WTC11 (cell line): ENCODE results near the gene SLC2A5. TPM values are rescaled to one million over a fixed set of nuclear protein-coding genes. Genes with fewer than 3 reads are reported as not detected.

Experiments used
- ATAC-seq: fragments of 200-7000 bp; cut with Tn5 transposase; 2 replicates; pipeline ENCODE4 v1.10.0; 2021; ENCODE audit warnings: mild to moderate bottlenecking, moderate library complexity
- CTCF ChIA-PET: fragments of 300-600 bp; sonication (Branson Sonifier 250); formaldehyde crosslinking; loops from one replicate; lab custom pipeline; 2021; ENCODE audit warnings: antibody characterized with exemption; lab: Charles Lee
- POLR2A ChIA-PET: fragments of 350-600 bp; sonication (Branson Sonifier 250); formaldehyde crosslinking; loops from one replicate; lab custom pipeline; 2021; ENCODE audit warnings: antibody characterized with exemption; lab: Charles Lee
- DNase-seq: peaks from one replicate; pipeline ENCODE4 v3.0.0; 2021; ENCODE audit warnings: low spot score
- H3K27ac Mint-ChIP-seq: 2 replicates; pipeline ENCODE4 v1.8.0; 2021; ENCODE audit warnings: mixed read lengths
- H3K27me3 Mint-ChIP-seq: 2 replicates; pipeline ENCODE4 v1.8.0; 2021; ENCODE audit warnings: low read depth, mild to moderate bottlenecking, moderate library complexity, mixed read lengths
- H3K36me3 Mint-ChIP-seq: 2 replicates; pipeline ENCODE4 v1.8.0; 2021; ENCODE audit warnings: mixed read lengths
- H3K4me1 Mint-ChIP-seq: 2 replicates; pipeline ENCODE4 v1.8.0; 2022; ENCODE audit warnings: mixed read lengths
- H3K4me3 Mint-ChIP-seq: 2 replicates; pipeline ENCODE4 v1.8.0; 2021; ENCODE audit warnings: mild to moderate bottlenecking, moderate library complexity, mixed read lengths
- H3K9me3 Mint-ChIP-seq: 2 replicates; pipeline ENCODE4 v1.8.0; 2021; ENCODE audit warnings: mixed read lengths
- ESRRA ChIP-seq: sonication (generic); formaldehyde crosslinking; IDR thresholded peaks from 2 replicates; pipeline ENCODE4 v1.8.1; 2022; ENCODE audit warnings: mild to moderate bottlenecking, missing genetic modification reagents, borderline replicate concordance
- FOXK1 ChIP-seq: sonication (generic); formaldehyde crosslinking; IDR thresholded peaks from 2 replicates; pipeline ENCODE4 v1.8.0; 2022; ENCODE audit warnings: mild to moderate bottlenecking, moderate library complexity, missing genetic modification reagents
- GRHL2 ChIP-seq: fragments of 250-450 bp; sonication (Bioruptor Pico); IDR thresholded peaks from 2 replicates; pipeline ENCODE4 v1.8.0; 2022; ENCODE audit warnings: mild to moderate bottlenecking, moderate library complexity; ENCODE audit not compliant: insufficient replicate concordance, severe bottlenecking
- JAZF1 ChIP-seq: fragments of 250-450 bp; sonication (Bioruptor Pico); IDR thresholded peaks from 2 replicates; pipeline ENCODE4 v1.9.0; 2021; ENCODE audit warnings: moderate library complexity, mild to moderate bottlenecking, inconsistent platforms
- KAT7 ChIP-seq: sonication (generic); formaldehyde crosslinking; IDR thresholded peaks from 2 replicates; pipeline ENCODE4 v1.8.1; 2023; ENCODE audit warnings: missing genetic modification reagents, mild to moderate bottlenecking, borderline replicate concordance
- NFATC4 ChIP-seq: fragments of 250-450 bp; sonication (Bioruptor Pico); IDR thresholded peaks from 2 replicates; pipeline ENCODE4 v1.9.0; 2021; ENCODE audit warnings: mild to moderate bottlenecking
- SP1 ChIP-seq: sonication (generic); formaldehyde crosslinking; conservative IDR thresholded peaks from 2 replicates; pipeline ENCODE4 v1.8.1; 2022; ENCODE audit warnings: missing genetic modification reagents
- TCF7 ChIP-seq: sonication (generic); formaldehyde crosslinking; IDR thresholded peaks from 2 replicates; pipeline ENCODE4 v1.8.0; 2022; ENCODE audit warnings: mild to moderate bottlenecking, low read depth, missing genetic modification reagents, moderate library complexity
- ZNF396 ChIP-seq: fragments of 250-450 bp; sonication (Bioruptor Pico); IDR thresholded peaks from 2 replicates; pipeline ENCODE4 v1.8.0; 2021; ENCODE audit warnings: mild to moderate bottlenecking, moderate library complexity, borderline replicate concordance
- total RNA-seq: library from RNA; stranded (reverse); gene quantifications from 3 replicates; pipeline ENCODE4 v1.2.3, GENCODE V29; 2021
- TF ChIP-seq, protein P1 (sequence below): fragments of 250-450 bp; sonication (Bioruptor Pico); IDR thresholded peaks from 2 replicates; pipeline ENCODE4 v1.8.0; 2021; ENCODE audit warnings: mild to moderate bottlenecking
- TF ChIP-seq, protein P2 (sequence below): sonication (generic); formaldehyde crosslinking; IDR thresholded peaks from 2 replicates; pipeline ENCODE4 v1.8.1; 2022; ENCODE audit warnings: mild to moderate bottlenecking, missing genetic modification reagents, moderate library complexity, borderline replicate concordance
- TF ChIP-seq, protein P3 (sequence below): sonication (generic); formaldehyde crosslinking; IDR thresholded peaks from 2 replicates; pipeline ENCODE4 v1.8.1; 2023; ENCODE audit warnings: mild to moderate bottlenecking, missing genetic modification reagents, moderate library complexity
- TF ChIP-seq, protein P4 (sequence below): sonication (generic); formaldehyde crosslinking; IDR thresholded peaks from 2 replicates; pipeline ENCODE4 v1.8.0; 2022; ENCODE audit warnings: mild to moderate bottlenecking, missing genetic modification reagents
- TF ChIP-seq, protein P5 (sequence below): sonication (generic); formaldehyde crosslinking; IDR thresholded peaks from 2 replicates; pipeline ENCODE4 v1.8.0; 2022; ENCODE audit warnings: mild to moderate bottlenecking, missing genetic modification reagents
- TF ChIP-seq, protein P6 (sequence below): fragments of 250-450 bp; sonication (Bioruptor Pico); conservative IDR thresholded peaks from 2 replicates; pipeline ENCODE4 v1.9.0; 2021; ENCODE audit warnings: mild to moderate bottlenecking
- TF ChIP-seq, protein P7 (sequence below): sonication (generic); formaldehyde crosslinking; IDR thresholded peaks from 2 replicates; pipeline ENCODE4 v1.8.0; 2023; ENCODE audit warnings: missing genetic modification reagents
- TF ChIP-seq, protein P8 (sequence below): sonication (generic); formaldehyde crosslinking; IDR thresholded peaks from 2 replicates; pipeline ENCODE4 v1.8.1; 2023; ENCODE audit warnings: mild to moderate bottlenecking, missing genetic modification reagents, borderline replicate concordance

SLC2A5 gene
- total RNA-seq, 1 experiment from 2014 or later = 0.04 TPM

DNA sequence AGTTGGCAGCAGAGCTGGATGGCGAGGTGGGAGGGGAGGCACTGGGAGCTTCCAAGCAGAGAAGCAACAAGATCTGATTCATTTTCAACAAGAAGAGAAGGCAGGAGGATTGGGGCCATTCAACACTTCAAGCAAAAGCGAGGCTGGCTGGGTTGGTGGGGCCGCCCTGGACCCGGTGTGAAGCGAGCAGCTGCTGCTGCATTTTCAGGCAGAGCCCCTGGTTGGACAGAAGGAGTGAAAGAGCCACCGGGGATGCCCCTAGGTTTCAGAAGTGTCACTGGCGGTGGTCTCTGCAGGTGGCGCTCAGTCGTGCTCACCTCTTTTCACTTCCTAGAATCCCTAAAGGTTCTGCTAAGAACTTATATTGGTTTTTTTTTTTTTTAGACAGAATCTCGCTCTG, 61.2 kb downstream of the SLC2A5 start:
- Mint-ChIP-seq H3K9me3 (no peaks in the 10 kb centered on the region), H3K27me3 (no peaks in the 10 kb centered on the region; the same call in 1 of the 2 replicates), H3K27ac (peak overlapping the region; percentile 21; the same call in 1 of the 2 replicates), H3K4me3 (no peak overlapping the region), H3K36me3 (no peaks in the 10 kb centered on the region), H3K4me1 (peaks cover 4% of the 10 kb centered on the region)
- no peak for ATAC-seq
- POLR2A ChIA-PET = no interaction called here
- no peak for DNase-seq
- TF ChIP-seq, protein P1, sequence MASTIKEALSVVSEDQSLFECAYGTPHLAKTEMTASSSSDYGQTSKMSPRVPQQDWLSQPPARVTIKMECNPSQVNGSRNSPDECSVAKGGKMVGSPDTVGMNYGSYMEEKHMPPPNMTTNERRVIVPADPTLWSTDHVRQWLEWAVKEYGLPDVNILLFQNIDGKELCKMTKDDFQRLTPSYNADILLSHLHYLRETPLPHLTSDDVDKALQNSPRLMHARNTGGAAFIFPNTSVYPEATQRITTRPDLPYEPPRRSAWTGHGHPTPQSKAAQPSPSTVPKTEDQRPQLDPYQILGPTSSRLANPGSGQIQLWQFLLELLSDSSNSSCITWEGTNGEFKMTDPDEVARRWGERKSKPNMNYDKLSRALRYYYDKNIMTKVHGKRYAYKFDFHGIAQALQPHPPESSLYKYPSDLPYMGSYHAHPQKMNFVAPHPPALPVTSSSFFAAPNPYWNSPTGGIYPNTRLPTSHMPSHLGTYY (CRISPR knock-in tag) = no peak
- TF ChIP-seq, protein P2, sequence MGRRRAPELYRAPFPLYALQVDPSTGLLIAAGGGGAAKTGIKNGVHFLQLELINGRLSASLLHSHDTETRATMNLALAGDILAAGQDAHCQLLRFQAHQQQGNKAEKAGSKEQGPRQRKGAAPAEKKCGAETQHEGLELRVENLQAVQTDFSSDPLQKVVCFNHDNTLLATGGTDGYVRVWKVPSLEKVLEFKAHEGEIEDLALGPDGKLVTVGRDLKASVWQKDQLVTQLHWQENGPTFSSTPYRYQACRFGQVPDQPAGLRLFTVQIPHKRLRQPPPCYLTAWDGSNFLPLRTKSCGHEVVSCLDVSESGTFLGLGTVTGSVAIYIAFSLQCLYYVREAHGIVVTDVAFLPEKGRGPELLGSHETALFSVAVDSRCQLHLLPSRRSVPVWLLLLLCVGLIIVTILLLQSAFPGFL (CRISPR knock-in tag) = no peak
- TF ChIP-seq, protein P3, sequence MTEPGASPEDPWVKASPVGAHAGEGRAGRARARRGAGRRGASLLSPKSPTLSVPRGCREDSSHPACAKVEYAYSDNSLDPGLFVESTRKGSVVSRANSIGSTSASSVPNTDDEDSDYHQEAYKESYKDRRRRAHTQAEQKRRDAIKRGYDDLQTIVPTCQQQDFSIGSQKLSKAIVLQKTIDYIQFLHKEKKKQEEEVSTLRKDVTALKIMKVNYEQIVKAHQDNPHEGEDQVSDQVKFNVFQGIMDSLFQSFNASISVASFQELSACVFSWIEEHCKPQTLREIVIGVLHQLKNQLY (CRISPR knock-in tag) = no peak
- TF ChIP-seq, protein P4, sequence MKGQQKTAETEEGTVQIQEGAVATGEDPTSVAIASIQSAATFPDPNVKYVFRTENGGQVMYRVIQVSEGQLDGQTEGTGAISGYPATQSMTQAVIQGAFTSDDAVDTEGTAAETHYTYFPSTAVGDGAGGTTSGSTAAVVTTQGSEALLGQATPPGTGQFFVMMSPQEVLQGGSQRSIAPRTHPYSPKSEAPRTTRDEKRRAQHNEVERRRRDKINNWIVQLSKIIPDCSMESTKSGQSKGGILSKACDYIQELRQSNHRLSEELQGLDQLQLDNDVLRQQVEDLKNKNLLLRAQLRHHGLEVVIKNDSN (CRISPR knock-in tag) = no peak
- no peak for TF ChIP-seq SP1
- no peak for TF ChIP-seq ZNF396 (CRISPR knock-in tag)
- TF ChIP-seq GRHL2 (CRISPR knock-in tag) = no peak
- no peak for TF ChIP-seq ESRRA
- no peak for TF ChIP-seq KAT7 (CRISPR knock-in tag)
- no peak for TF ChIP-seq TCF7 (CRISPR knock-in tag)
- TF ChIP-seq, protein P5, sequence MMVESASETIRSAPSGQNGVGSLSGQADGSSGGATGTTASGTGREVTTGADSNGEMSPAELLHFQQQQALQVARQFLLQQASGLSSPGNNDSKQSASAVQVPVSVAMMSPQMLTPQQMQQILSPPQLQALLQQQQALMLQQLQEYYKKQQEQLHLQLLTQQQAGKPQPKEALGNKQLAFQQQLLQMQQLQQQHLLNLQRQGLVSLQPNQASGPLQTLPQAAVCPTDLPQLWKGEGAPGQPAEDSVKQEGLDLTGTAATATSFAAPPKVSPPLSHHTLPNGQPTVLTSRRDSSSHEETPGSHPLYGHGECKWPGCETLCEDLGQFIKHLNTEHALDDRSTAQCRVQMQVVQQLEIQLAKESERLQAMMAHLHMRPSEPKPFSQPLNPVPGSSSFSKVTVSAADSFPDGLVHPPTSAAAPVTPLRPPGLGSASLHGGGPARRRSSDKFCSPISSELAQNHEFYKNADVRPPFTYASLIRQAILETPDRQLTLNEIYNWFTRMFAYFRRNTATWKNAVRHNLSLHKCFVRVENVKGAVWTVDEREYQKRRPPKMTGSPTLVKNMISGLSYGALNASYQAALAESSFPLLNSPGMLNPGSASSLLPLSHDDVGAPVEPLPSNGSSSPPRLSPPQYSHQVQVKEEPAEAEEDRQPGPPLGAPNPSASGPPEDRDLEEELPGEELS = no peak
- TF ChIP-seq, protein P6, sequence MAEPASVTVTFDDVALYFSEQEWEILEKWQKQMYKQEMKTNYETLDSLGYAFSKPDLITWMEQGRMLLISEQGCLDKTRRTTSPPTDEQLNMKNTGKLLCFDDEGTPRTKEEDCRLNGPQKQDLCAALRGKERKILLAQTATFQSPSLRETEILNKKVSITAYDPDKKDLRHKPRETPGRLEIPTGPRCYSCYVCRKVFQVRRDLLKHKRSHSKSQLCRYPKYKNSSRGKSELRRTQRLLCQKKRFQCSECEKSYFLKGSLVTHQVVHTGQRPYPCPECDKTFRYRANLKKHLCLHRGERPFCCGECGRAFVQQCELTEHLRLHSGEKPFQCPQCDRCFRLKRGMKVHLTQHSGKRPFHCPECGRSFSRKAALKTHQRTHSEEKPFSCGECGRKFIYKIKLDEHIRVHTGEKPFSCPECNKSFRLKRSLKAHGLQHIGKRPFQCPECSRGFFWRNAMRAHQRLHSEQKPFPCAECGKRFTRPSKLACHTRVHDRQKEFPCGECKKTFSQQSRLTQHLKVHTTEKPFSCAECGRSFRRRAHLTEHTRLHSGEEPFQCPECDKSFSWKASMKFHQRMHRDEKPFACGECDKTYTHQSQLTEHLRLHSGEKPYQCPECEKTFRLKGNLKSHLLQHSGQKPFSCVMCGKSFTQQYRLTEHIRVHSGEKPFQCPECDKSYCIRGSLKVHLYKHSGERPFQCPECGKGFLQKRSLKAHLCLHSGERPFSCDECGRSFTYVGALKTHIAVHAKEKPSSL (CRISPR knock-in tag) = no peak
- TF ChIP-seq FOXK1 (CRISPR knock-in tag) = no peak
- TF ChIP-seq, all 79 proteins: peak for 0
- CTCF ChIA-PET = interaction anchor here (0.6 to 5.3 kb wide), 5 partner anchors 10 to 93 kb away, joined by 3 to 48 read pairs (median 4); no protein-coding TSS in a partner anchor

DNA sequence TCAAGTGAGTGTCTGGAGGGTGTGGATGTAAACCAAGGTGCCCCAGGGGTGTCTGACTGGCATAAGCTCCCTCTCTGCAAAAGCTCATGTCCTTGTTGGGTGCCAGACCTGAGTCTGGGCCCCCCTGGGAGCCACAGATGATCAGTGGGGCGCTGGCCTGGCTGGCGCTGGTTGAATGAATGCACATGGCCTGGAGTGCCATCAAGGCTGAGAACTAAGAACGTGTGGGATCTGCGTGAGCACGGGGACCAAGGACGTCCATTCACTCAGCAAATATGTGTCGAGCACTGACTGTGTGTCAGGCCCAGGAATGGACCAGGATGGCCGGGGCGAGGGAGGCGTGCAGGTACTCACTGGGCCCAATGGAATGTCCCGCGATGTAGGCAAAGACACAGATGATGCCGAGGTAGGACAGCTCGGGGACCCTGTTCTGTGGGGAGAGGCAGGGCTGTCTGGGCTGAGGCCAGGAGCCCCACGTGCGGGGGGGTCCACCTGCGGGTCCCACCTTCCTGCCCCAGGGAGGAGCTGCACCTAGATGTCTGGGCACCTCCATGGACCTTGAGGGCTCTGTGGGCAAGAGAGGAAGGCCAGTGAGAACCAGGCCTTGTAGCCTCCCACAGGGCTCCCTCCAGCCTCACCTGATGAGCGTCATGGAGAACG, 62.3 kb downstream of the SLC2A5 start:
- CTCF ChIA-PET = interaction anchor here (3.9 to 5.3 kb wide), 2 partner anchors 44 to 94 kb away, joined by 15 to 48 read pairs; no protein-coding TSS in a partner anchor
- no peaks in the 10 kb centered on the region for H3K9me3 Mint-ChIP-seq
- TF ChIP-seq, protein P7, sequence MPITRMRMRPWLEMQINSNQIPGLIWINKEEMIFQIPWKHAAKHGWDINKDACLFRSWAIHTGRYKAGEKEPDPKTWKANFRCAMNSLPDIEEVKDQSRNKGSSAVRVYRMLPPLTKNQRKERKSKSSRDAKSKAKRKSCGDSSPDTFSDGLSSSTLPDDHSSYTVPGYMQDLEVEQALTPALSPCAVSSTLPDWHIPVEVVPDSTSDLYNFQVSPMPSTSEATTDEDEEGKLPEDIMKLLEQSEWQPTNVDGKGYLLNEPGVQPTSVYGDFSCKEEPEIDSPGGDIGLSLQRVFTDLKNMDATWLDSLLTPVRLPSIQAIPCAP (CRISPR knock-in tag) = no peak
- TF ChIP-seq JAZF1 (no peak), NFATC4 (CRISPR knock-in tag) (no peak), GRHL2 (CRISPR knock-in tag) (no peak)
- TF ChIP-seq, protein P8, sequence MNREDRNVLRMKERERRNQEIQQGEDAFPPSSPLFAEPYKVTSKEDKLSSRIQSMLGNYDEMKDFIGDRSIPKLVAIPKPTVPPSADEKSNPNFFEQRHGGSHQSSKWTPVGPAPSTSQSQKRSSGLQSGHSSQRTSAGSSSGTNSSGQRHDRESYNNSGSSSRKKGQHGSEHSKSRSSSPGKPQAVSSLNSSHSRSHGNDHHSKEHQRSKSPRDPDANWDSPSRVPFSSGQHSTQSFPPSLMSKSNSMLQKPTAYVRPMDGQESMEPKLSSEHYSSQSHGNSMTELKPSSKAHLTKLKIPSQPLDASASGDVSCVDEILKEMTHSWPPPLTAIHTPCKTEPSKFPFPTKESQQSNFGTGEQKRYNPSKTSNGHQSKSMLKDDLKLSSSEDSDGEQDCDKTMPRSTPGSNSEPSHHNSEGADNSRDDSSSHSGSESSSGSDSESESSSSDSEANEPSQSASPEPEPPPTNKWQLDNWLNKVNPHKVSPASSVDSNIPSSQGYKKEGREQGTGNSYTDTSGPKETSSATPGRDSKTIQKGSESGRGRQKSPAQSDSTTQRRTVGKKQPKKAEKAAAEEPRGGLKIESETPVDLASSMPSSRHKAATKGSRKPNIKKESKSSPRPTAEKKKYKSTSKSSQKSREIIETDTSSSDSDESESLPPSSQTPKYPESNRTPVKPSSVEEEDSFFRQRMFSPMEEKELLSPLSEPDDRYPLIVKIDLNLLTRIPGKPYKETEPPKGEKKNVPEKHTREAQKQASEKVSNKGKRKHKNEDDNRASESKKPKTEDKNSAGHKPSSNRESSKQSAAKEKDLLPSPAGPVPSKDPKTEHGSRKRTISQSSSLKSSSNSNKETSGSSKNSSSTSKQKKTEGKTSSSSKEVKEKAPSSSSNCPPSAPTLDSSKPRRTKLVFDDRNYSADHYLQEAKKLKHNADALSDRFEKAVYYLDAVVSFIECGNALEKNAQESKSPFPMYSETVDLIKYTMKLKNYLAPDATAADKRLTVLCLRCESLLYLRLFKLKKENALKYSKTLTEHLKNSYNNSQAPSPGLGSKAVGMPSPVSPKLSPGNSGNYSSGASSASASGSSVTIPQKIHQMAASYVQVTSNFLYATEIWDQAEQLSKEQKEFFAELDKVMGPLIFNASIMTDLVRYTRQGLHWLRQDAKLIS (CRISPR knock-in tag) = no peak

More for the DNA sequence above, 62.3 kb downstream of the SLC2A5 start:
- Mint-ChIP-seq H3K27me3 (no peaks in the 10 kb centered on the region; the same call in 1 of the 2 replicates), H3K4me3 (no peak overlapping the region), H3K4me1 (peaks cover 10% of the 10 kb centered on the region), H3K36me3 (no peaks in the 10 kb centered on the region), H3K27ac (no peak overlapping the region)
- ATAC-seq (no peak), DNase-seq (no peak)
- POLR2A ChIA-PET = no interaction called here
